Measurements from ENCODE around the gene ARPIN. TPM values are rescaled to one million over a fixed set of nuclear protein-coding genes. Genes with fewer than 3 reads are reported as not detected.
A peak's percentile ranks its signal among the peaks of the same experiment; 100 is the strongest.

ARPIN gene
- total RNA-seq, 2 donors from 2014 or later: 31.7 to 36.7 TPM

GRCh38 chr15:89917442-89918101 lies 4.8 kb upstream of the ARPIN start:
- Histone ChIP-seq H3K9me3 (no peaks in the 10 kb centered on the region), H3K27ac (no peak overlapping the region), H3K9ac (ENCODE audit: low read depth in 2 of 2, low read length in 2 of 2) (no peak overlapping the region), H3K36me3 (no peaks in the 10 kb centered on the region), H3K4me1 (no peaks in the 10 kb centered on the region), H3K27me3 (no peaks in the 10 kb centered on the region), H3K4me3 (no peak overlapping the region)
- peak; percentile 36 for DNase-seq
- intact Hi-C loops (cut with DNase I): no loop called here
- no peak for TF ChIP-seq CTCF (IDR thresholded peaks at IDR 0.05)

DNA sequence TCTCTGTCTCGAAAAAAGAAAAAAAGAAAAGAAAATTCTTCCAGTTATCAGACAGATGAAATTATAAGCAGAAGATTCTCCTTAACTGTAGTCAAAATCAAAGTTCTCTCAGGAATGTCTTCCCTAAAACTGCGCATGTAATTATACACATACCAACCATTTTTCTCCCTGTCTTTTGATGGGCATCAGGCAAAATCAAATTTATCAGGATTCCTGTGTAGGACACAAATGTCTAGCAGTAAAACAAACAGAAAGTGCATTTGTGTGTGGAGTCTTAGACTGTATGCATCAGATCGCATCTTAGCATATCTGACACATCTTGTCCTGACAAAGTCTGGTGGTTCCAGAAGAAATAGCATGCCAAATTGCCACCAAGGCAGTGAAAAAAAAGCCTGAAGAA lies 3.9 kb upstream of the ARPIN start:
- no peak overlapping the region for H3K27ac ChIP-seq
- H3K36me3 ChIP-seq: no peaks in the 10 kb centered on the region
- H3K27me3 ChIP-seq: no peaks in the 10 kb centered on the region
- H3K9ac ChIP-seq (ENCODE audit: low read depth in 2 of 2, low read length in 2 of 2): no peak overlapping the region
- no peak for DNase-seq
- H3K9me3 ChIP-seq: no peaks in the 10 kb centered on the region
- intact Hi-C loops (cut with DNase I): no loop called here
- no peak overlapping the region for H3K4me3 ChIP-seq
- H3K4me1 ChIP-seq: no peaks in the 10 kb centered on the region
- TF ChIP-seq CTCF (IDR thresholded peaks at IDR 0.05): no peak

DNA sequence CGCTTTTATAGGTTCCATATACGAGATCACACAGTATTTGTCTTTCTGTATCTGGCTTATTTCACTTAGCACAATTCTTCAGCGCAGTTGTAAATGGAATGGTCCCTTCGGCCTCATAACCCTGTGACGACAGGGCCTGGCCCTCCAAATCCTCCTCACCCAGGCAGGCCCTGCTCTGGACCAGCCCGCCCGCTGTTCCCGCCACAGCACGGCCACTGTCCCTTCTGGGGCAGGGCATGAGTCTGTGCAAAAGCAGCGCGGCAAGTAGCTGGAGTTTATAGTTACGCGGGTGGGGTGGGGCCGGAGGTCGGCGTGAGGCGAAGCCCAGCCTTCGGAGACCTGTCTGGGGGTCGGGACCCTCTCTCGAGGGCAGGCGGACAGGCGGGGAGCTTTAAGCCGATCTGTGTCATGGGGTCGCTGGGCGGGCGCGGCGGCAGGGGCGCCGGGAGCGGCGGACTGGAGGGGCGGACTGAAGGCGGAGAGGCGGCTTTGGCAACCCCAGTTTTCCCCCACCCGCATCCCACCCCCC lies 543 bp downstream of the ARPIN start:
- Histone ChIP-seq H3K27me3 (no peaks in the 10 kb centered on the region), H3K27ac (peak overlapping the region; percentile 95), H3K4me1 (no peaks in the 10 kb centered on the region), H3K36me3 (no peaks in the 10 kb centered on the region), H3K9ac (ENCODE audit: low read depth in 2 of 2, low read length in 2 of 2) (peak overlapping the region; percentile 76), H3K4me3 (peak overlapping the region; percentile 80), H3K9me3 (no peaks in the 10 kb centered on the region)
- intact Hi-C loops (cut with DNase I): loop anchor here (5.0 kb wide), 1 partner anchor 45 kb away; no protein-coding TSS in a partner anchor
- no peak for TF ChIP-seq CTCF (IDR thresholded peaks at IDR 0.05)
- DNase-seq: peak; percentile 79

DNA sequence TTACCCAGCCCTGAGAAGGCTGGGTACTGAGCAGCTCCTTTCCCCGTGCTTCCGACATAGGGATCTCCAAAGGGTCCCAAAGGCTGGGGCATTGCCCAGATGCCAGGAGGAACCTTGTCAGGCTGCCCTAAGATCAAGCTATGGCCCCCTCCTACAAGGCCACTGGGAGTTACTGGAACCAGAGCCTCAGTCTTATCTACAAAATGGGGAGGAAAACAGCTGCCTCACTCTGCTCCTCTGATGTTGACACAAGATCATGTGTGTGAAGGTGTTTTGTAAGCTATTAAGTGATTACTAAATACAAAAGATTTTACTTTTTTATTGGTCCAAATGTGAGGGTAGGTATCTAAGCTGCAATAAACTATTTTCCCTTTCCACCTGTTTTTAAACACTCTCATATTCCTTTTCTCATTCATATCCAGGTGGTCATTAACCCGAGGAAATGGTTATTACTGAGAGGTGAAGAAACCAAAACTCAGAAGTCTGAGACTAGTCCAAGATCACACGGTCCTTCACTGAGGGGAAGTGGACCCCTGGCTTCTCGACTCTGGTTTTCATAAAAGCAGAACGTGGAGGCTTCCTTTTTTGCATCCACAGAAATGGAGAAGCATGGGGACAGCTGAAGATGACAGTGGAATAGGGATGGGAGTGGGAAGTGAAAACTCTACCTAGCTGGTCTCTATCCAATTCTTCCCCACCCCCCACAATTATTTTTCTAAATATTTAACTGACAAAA lies 1.7 kb downstream of the ARPIN start:
- intact Hi-C loops (cut with DNase I): loop anchor here (5.0 kb wide), 1 partner anchor 46 kb away; no protein-coding TSS in a partner anchor
- H3K9ac ChIP-seq (ENCODE audit: low read depth in 2 of 2, low read length in 2 of 2): peak overlapping the region in 1 of 2 donors; percentile 76
- no peaks in the 10 kb centered on the region for H3K4me1 ChIP-seq
- no peak overlapping the region for H3K27ac ChIP-seq
- no peak for TF ChIP-seq CTCF (IDR thresholded peaks at IDR 0.05)
- no peaks in the 10 kb centered on the region for H3K36me3 ChIP-seq
- H3K27me3 ChIP-seq: no peaks in the 10 kb centered on the region
- H3K4me3 ChIP-seq: no peak overlapping the region
- no peak for DNase-seq
- H3K9me3 ChIP-seq: no peaks in the 10 kb centered on the region

DNA sequence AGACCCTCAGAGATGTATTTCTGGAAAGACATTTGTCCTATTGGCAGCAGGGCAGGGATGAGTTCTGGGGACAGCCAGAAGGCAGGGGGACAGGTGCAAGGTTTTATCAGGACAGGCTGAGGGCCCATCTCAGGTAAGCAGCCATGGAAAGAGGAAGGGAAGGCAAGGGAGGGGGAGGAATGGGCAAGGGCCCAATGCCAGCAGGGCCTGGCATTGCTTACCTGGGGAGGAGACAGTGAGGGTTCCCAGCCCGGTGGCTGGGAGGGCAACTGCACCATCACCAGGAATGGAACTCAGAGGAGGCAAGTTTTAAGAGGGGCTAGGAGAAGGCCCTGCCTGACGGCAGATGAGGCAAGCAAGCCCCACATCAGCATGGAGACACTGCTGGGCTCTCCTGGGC lies 3.1 kb downstream of the ARPIN start:
- no peak for TF ChIP-seq CTCF (IDR thresholded peaks at IDR 0.05)
- H3K36me3 ChIP-seq: no peaks in the 10 kb centered on the region
- H3K4me1 ChIP-seq: no peaks in the 10 kb centered on the region
- DNase-seq: no peak
- H3K9ac ChIP-seq (ENCODE audit: low read depth in 2 of 2, low read length in 2 of 2): no peak overlapping the region
- H3K9me3 ChIP-seq: no peaks in the 10 kb centered on the region
- no peak overlapping the region for H3K4me3 ChIP-seq
- intact Hi-C loops (cut with DNase I): loop anchor here (5.0 kb wide), 1 partner anchor 48 kb away; no protein-coding TSS in a partner anchor
- H3K27ac ChIP-seq: no peak overlapping the region
- no peaks in the 10 kb centered on the region for H3K27me3 ChIP-seq

All from colonic mucosa (tissue), 4 donors.